Panc1 (cell line): ENCODE results near the gene SPACA6. TPM values are rescaled to one million over a fixed set of nuclear protein-coding genes. Genes with fewer than 3 reads are reported as not detected.

ENCODE experiments used
- ATAC-seq: fragments of 200-7000 bp; cut with Tn5 transposase; 2 replicates; pipeline ENCODE4 v1.9.1; 2020; ENCODE audit warnings: mild to moderate bottlenecking, moderate library complexity
- BruUV-seq: library from RNA; stranded (reverse); fragments of 400-500 nt; replicated peaks from 2 replicates; lab custom pipeline; 2021; lab: Mats Ljungman, UMichigan
- CTCF ChIA-PET: fragments of 300-600 bp; sonication (Branson Sonifier 250); formaldehyde crosslinking; loops from one replicate; lab custom pipeline; 2022; ENCODE audit warnings: antibody characterized with exemption; lab: Charles Lee
- POLR2A ChIA-PET: fragments of 300-600 bp; sonication (Branson Sonifier 250); formaldehyde crosslinking; loops from one replicate; lab custom pipeline; 2022; ENCODE audit warnings: antibody characterized with exemption; lab: Charles Lee
- DNase-seq: peaks from one replicate; pipeline ENCODE4 v3.0.0-alpha.2; 2010; ENCODE audit warnings: low read depth, low spot score
- H3K27ac ChIP-seq: 2 replicates; pipeline ENCODE4 v1.5.1; 2011; ENCODE audit warnings: mild to moderate bottlenecking, low read length, inconsistent platforms
- H3K27me3 ChIP-seq: fragments of 200-500 bp; sonication (Bioruptor generic); 2 replicates; pipeline ENCODE4 v1.6.0; 2014; ENCODE audit warnings: low read length, inconsistent platforms; ENCODE audit not compliant: control insufficient read depth, insufficient read depth
- H3K36me3 ChIP-seq: fragments of 200-500 bp; sonication (Bioruptor generic); 2 replicates; pipeline ENCODE4 v1.5.1; 2014; ENCODE audit warnings: inconsistent platforms, mild to moderate bottlenecking, low read length, moderate library complexity; ENCODE audit not compliant: control insufficient read depth, insufficient read depth
- H3K4me1 ChIP-seq: 2 replicates; pipeline ENCODE4 v1.5.1; 2011; ENCODE audit warnings: inconsistent platforms, mild to moderate bottlenecking, low read length, moderate library complexity; ENCODE audit not compliant: control insufficient read depth, insufficient read depth
- H3K4me3 ChIP-seq, 2 experiments: 2 replicates each; pipeline ENCODE4 v1.5.1; 2011 to 2012; ENCODE audit warnings: low read depth in 2 of 2, low read length in 2 of 2, mild to moderate bottlenecking in 2 of 2, inconsistent platforms in 1 of 2, moderate library complexity in 1 of 2
- H3K9me3 ChIP-seq: fragments of 200-500 bp; sonication (Bioruptor generic); 2 replicates; pipeline ENCODE4 v1.5.1; 2014; ENCODE audit warnings: low read depth, mild to moderate bottlenecking, inconsistent platforms, low read length, moderate library complexity; ENCODE audit not compliant: control insufficient read depth, insufficient read depth
- CTCF ChIP-seq: fragments of 450-650 bp; IDR thresholded peaks from 2 replicates; pipeline ENCODE4 v1.5.1; 2017; ENCODE audit warnings: mild to moderate bottlenecking
- POLR2AphosphoS5 ChIP-seq: IDR thresholded peaks from 2 replicates; pipeline ENCODE4 v1.6.1; 2012; ENCODE audit warnings: mild to moderate bottlenecking, low read depth, low read length, moderate library complexity
- REST ChIP-seq, 2 experiments: IDR thresholded peaks; 2 replicates each; pipeline ENCODE4 v1.6.1; 2011 to 2012; ENCODE audit warnings: low read depth in 2 of 2, control low read depth in 1 of 2, low read length in 1 of 2, mild to moderate bottlenecking in 1 of 2, moderate library complexity in 1 of 2; ENCODE audit not compliant: insufficient read depth in 1 of 2
- SIN3A ChIP-seq: IDR thresholded peaks from 2 replicates; pipeline ENCODE4 v1.6.1; 2012; ENCODE audit warnings: low read depth, mild to moderate bottlenecking, low read length, moderate library complexity, borderline replicate concordance; ENCODE audit not compliant: insufficient read depth
- TCF7L2 ChIP-seq: IDR thresholded peaks from 2 replicates; pipeline ENCODE4 v1.6.1; 2011; ENCODE audit warnings: mild to moderate bottlenecking, low read depth, low read length, inconsistent platforms
- in situ Hi-C: cut with HindIII; loops from 2 replicates; pipeline ENCODE4 v1.10.0; 2016; ENCODE audit warnings: low sequenced_read_pairs, low pct_unique_long_range_greater_than_20kb
- intact Hi-C: fragments of 100-400 bp; cut with micrococcal nuclease; formaldehyde crosslinking; loops from one replicate; pipeline ENCODE4 v1.10.0; 2022; ENCODE audit not compliant: unreplicated experiment
- total RNA-seq: library from RNA; stranded (reverse); gene quantifications from one replicate; pipeline ENCODE4 v1.2.1, GENCODE V29; 2021; ENCODE audit not compliant: unreplicated experiment

SPACA6 gene
- total RNA-seq, 1 experiment from 2014 or later = 14.3 TPM

DNA sequence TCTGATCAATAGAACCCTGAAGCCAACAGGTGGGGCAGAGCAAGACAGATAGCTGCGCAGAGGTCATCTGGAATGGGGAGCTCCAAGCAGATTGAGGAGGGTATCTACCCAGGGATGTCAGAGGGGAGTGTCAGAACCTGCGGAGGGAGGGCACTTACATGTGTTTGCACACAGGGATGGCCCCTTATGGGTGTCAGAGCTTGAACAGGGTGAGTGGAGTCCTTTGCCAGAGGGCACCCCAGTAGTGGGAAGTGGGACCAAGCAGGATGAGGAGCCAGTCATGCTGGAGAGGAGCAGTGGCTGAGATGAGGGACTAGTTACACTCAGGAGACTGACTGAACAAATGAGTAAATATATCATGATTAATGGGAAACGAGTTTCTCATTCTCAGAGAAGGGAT, 29.5 kb upstream of the SPACA6 start:
- ChIA-PET CTCF (no interaction called here), POLR2A (no interaction called here)
- in situ Hi-C loops = no loop called here
- Histone ChIP-seq H3K4me1 (no peaks in the 10 kb centered on the region), H3K27me3 (peaks cover 2% of the 10 kb centered on the region; the same call in 1 of the 2 replicates), H3K4me3 (no peak overlapping the region), H3K36me3 (no peaks in the 10 kb centered on the region), H3K9me3 (no peaks in the 10 kb centered on the region), H3K27ac (no peak overlapping the region)
- TF ChIP-seq REST (IDR thresholded peaks at IDR 0.05; ENCODE audit: insufficient read depth in 1 of 2, low read depth in 2 of 2, low read length in 1 of 2) (no peak), SIN3A (no peak), POLR2AphosphoS5 (no peak), TCF7L2 (no peak), CTCF (no peak)
- DNase-seq (no peak), ATAC-seq (no peak)
- no TSS peak for BruUV-seq
- intact Hi-C loops = no loop called here

GRCh38 chr19:51664131-51664530, 29.0 kb upstream of the SPACA6 start:
- no peak for TF ChIP-seq POLR2AphosphoS5
- no peak for TF ChIP-seq SIN3A
- H3K36me3 ChIP-seq = no peaks in the 10 kb centered on the region
- no peaks in the 10 kb centered on the region for H3K9me3 ChIP-seq
- peaks cover 2% of the 10 kb centered on the region; the same call in 1 of the 2 replicates for H3K27me3 ChIP-seq
- POLR2A ChIA-PET = no interaction called here
- no peaks in the 10 kb centered on the region for H3K4me1 ChIP-seq
- in situ Hi-C loops (no loop called here), intact Hi-C loops (no loop called here)
- H3K27ac ChIP-seq = no peak overlapping the region
- CTCF ChIA-PET = no interaction called here
- no peak for DNase-seq
- BruUV-seq = no TSS peak
- ATAC-seq = no peak
- H3K4me3 ChIP-seq = no peak overlapping the region

GRCh38 chr19:51664997-51665396, 28.1 kb upstream of the SPACA6 start:
- DNase-seq = no peak
- no peak overlapping the region for H3K4me3 ChIP-seq
- BruUV-seq = no TSS peak
- CTCF ChIA-PET = no interaction called here
- POLR2A ChIA-PET = no interaction called here
- TF ChIP-seq CTCF (peak; percentile 41), TCF7L2 (no peak), SIN3A (no peak), REST (IDR thresholded peaks at IDR 0.05; ENCODE audit: insufficient read depth in 1 of 2, low read depth in 2 of 2, low read length in 1 of 2) (no peak), POLR2AphosphoS5 (no peak)
- H3K4me1 ChIP-seq = no peaks in the 10 kb centered on the region
- no peak for ATAC-seq
- intact Hi-C loops = no loop called here
- no peaks in the 10 kb centered on the region for H3K9me3 ChIP-seq
- no peak overlapping the region for H3K27ac ChIP-seq
- H3K27me3 ChIP-seq = peaks cover 2% of the 10 kb centered on the region; the same call in 1 of the 2 replicates
- in situ Hi-C loops = no loop called here
- no peaks in the 10 kb centered on the region for H3K36me3 ChIP-seq
